Stimulated activated CD8-positive, alpha-beta memory T cell treated with anti-CD3 and anti-CD28 coated beads, Interleukin-2, amount 100 ng/mL, for 1 hour (primary cell): ENCODE results near the gene LRP5.

ENCODE experiments used
- DNase-seq, 2 donors: peaks; one replicate each; pipeline ENCODE4 v3.0.0-alpha.2; 2020; ENCODE audit warnings: low read depth in 2 of 2

The LRP5 gene

GRCh38 chr11:68309621-68310185, 2.7 kb upstream of the LRP5 start:
- DNase-seq = no peak

GRCh38 chr11:68311160-68312116, 953 bp upstream of the LRP5 start:
- DNase-seq = no peak

GRCh38 chr11:68312780-68313573, 586 bp downstream of the LRP5 start:
- DNase-seq = no peak

GRCh38 chr11:68313574-68314202, 1.3 kb downstream of the LRP5 start:
- no peak for DNase-seq

- DNase-seq = no peak
Measured at GRCh38 chr11:68314203-68315170, 2.1 kb downstream of the LRP5 start.

GRCh38 chr11:68315171-68315920, 3.0 kb downstream of the LRP5 start:
- no peak for DNase-seq

- no peak for DNase-seq
Measured at GRCh38 chr11:68317147-68317785, 4.9 kb downstream of the LRP5 start.

GRCh38 chr11:68321293-68322051, 9.1 kb downstream of the LRP5 start:
- no peak for DNase-seq

GRCh38 chr11:68322052-68322430, 9.7 kb downstream of the LRP5 start:
- DNase-seq = no peak

GRCh38 chr11:68324241-68324640, 11.8 kb downstream of the LRP5 start:
- DNase-seq = no peak

- no peak for DNase-seq
Measured at GRCh38 chr11:68324695-68325094, 12.3 kb downstream of the LRP5 start.

- DNase-seq = no peak
Measured at GRCh38 chr11:68325183-68325906, 13.0 kb downstream of the LRP5 start.

GRCh38 chr11:68325907-68326220, 13.5 kb downstream of the LRP5 start:
- DNase-seq = no peak

- DNase-seq = no peak
Measured at GRCh38 chr11:68326334-68327215, 14.2 kb downstream of the LRP5 start.

- DNase-seq = no peak
Measured at GRCh38 chr11:68327586-68328370, 15.4 kb downstream of the LRP5 start.

- no peak for DNase-seq
Measured at GRCh38 chr11:68328374-68329091, 16.1 kb downstream of the LRP5 start.
